HepG2 (cell line): ENCODE measurements around the gene STIM1. TPM values are rescaled to one million over a fixed set of nuclear protein-coding genes. Genes with fewer than 3 reads are reported as not detected.

Source experiments
- CEBPG ChIP-seq: IDR thresholded peaks from 2 replicates; pipeline ENCODE4 v1.6.1; 2016
- KIAA2018 ChIP-seq: sonication (generic); formaldehyde crosslinking; IDR thresholded peaks from 2 replicates; pipeline ENCODE4 v1.5.0; 2020; ENCODE audit warnings: mild to moderate bottlenecking, missing genetic modification reagents, borderline replicate concordance
- MTA3 ChIP-seq: sonication (generic); formaldehyde crosslinking; IDR thresholded peaks from 2 replicates; pipeline ENCODE4 v1.4.0; 2020; ENCODE audit warnings: missing genetic modification reagents
- MTF1 ChIP-seq: sonication (generic); formaldehyde crosslinking; IDR thresholded peaks from 2 replicates; pipeline ENCODE4 v1.5.0; 2020; ENCODE audit warnings: missing genetic modification reagents
- RBM22 ChIP-seq: fragments of 200-400 bp; formaldehyde crosslinking; optimal IDR thresholded peaks from 2 replicates; pipeline ENCODE3; 2017; ENCODE audit warnings: mild to moderate bottlenecking, low read length, moderate library complexity
- SATB2 ChIP-seq: sonication (generic); formaldehyde crosslinking; IDR thresholded peaks from 2 replicates; pipeline ENCODE4 v1.5.0; 2020; ENCODE audit warnings: missing genetic modification reagents
- SP140L ChIP-seq: sonication (generic); formaldehyde crosslinking; IDR thresholded peaks from 2 replicates; pipeline ENCODE4 v1.4.0; 2020; ENCODE audit warnings: missing genetic modification reagents, borderline replicate concordance
- XRCC5 ChIP-seq: fragments of 200-400 bp; formaldehyde crosslinking; optimal IDR thresholded peaks from 2 replicates; pipeline ENCODE3; 2017; ENCODE audit warnings: mild to moderate bottlenecking, low read length
- ZFP37 ChIP-seq: sonication (generic); formaldehyde crosslinking; IDR thresholded peaks from 2 replicates; pipeline ENCODE4 v1.4.0; 2020; ENCODE audit warnings: missing genetic modification reagents, borderline replicate concordance
- ZFP41 ChIP-seq: sonication (generic); formaldehyde crosslinking; IDR thresholded peaks from 2 replicates; pipeline ENCODE4 v1.4.0; 2020; ENCODE audit warnings: mild to moderate bottlenecking, missing genetic modification reagents, borderline replicate concordance
- ZNF616 ChIP-seq: sonication (generic); formaldehyde crosslinking; IDR thresholded peaks from 2 replicates; pipeline ENCODE4 v1.5.0; 2020; ENCODE audit warnings: low read depth, mild to moderate bottlenecking, missing genetic modification reagents
- ZNF644 ChIP-seq: IDR thresholded peaks from 2 replicates; pipeline ENCODE4 v1.6.1; 2016; ENCODE audit warnings: low read depth
- ZNF652 ChIP-seq: IDR thresholded peaks from 2 replicates; pipeline ENCODE4 v1.6.1; 2016; ENCODE audit warnings: low read depth, borderline replicate concordance
- ZNF768 ChIP-seq: sonication (generic); formaldehyde crosslinking; IDR thresholded peaks from 2 replicates; pipeline ENCODE4 v1.4.0; 2020; ENCODE audit warnings: missing genetic modification reagents
- ZNF792 ChIP-seq: IDR thresholded peaks from 2 replicates; pipeline ENCODE4 v1.6.1; 2016
- polyA plus RNA-seq, 8 experiments: library from polyadenylated mRNA; depleted of rRNA in 3 of 8; stranded (reverse) in 7 of 8; unstranded in 1 of 8; fragments of >200 nt; fragmentation: Illumina TruSeq in 4 of 8; extraction: Trizol in 4 of 8; gene quantifications; 2 replicates each; pipeline versions ENCODE4 v1.2.1 to v1.2.3, GENCODE V29; 2011 to 2016; ENCODE audit warnings: low read depth in 4 of 8, missing spikeins in 1 of 8, mixed read lengths in 1 of 8; ENCODE audit not compliant: insufficient read depth in 1 of 8
- total RNA-seq, 5 experiments: library from RNA; depleted of rRNA; stranded (reverse); fragments of >200 nt; fragmentation: Illumina TruSeq; extraction: Trizol; gene quantifications; 2 replicates each; pipeline ENCODE4 v1.2.3, GENCODE V29; 2016; ENCODE audit warnings: low read depth in 1 of 5
- TF ChIP-seq, protein P1 (sequence below): IDR thresholded peaks from 2 replicates; pipeline ENCODE4 v1.6.1; 2016
- TF ChIP-seq, protein P2 (sequence below): sonication (generic); formaldehyde crosslinking; conservative IDR thresholded peaks from 2 replicates; pipeline ENCODE4 v1.4.0; 2020; ENCODE audit warnings: missing genetic modification reagents
- TF ChIP-seq, protein P3 (sequence below): sonication (generic); formaldehyde crosslinking; IDR thresholded peaks from 2 replicates; pipeline ENCODE4 v1.4.0; 2020; ENCODE audit warnings: missing genetic modification reagents, mild to moderate bottlenecking, borderline replicate concordance

Gene STIM1
- total and polyA plus RNA-seq, 2 of the 13 experiments (the other 11 are each of a cell fraction or from before 2014, with no cell fraction given) = 19.2 to 28.5 TPM

DNA sequence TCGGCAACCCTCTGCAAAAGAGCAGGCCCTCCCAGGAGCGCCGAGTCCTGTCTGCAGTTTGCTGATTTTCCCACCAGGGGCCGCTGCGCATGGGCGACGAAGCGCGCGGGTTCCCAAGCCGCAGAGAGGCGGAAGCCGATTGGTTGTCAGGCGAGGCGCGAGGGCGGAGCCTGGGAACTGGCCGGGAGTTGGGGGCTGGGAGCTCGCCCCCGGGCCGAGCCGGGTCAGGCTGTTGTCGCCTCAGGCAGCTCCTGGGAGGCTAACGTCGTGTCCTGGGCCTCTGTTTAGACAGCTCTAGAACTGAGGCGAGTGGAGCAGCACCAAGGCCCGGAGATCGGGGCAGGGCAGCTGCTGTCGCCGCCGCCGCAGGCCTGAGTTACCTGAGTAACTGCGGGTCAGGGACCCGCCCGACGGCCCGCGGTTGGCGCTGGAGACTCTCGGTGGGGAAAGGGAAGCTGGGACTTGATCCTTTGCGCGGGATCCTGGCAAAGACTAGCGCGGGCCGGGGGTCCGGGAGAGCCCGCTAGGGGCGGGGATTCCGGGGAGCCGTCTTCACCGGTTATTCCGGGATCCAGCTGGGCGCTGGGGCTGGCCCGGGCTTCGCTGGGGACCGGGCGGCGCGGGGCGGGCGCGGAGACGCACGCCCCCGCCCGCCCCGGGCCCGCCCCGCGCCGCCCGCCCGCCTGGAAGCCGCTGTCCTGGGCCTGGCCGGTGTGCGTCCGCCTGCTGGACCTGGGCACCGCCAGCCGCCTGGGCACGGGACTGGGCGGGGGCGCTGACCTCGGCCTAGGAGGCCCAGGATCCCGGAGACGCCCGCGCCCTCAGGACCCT lies at the start of gene STIM1 (continued):
- TF ChIP-seq XRCC5 (peak; percentile 86), MTA3 (CRISPR knock-in tag) (no peak), ZNF652 (CRISPR knock-in tag) (no peak), ZFP41 (CRISPR knock-in tag) (no peak), ZNF616 (CRISPR knock-in tag) (no peak), ZFP37 (no peak; the same call in 1 of the 2 replicates), MTF1 (CRISPR knock-in tag) (0 out of 2 replicates have a peak, but pooled peaks have one; percentile 41), KIAA2018 (CRISPR knock-in tag) (no peak; the same call in 1 of the 2 replicates), SP140L (CRISPR knock-in tag) (peak; percentile 32; the same call in 1 of the 2 replicates), SATB2 (CRISPR knock-in tag) (0 out of 2 replicates have a peak, but pooled peaks have one; percentile 37), ZNF644 (CRISPR knock-in tag) (no peak), ZNF792 (peak; percentile 47; the same call in 1 of the 2 replicates), ZNF768 (CRISPR knock-in tag) (0 out of 2 replicates have a peak, but pooled peaks have one; percentile 24), RBM22 (no peak), CEBPG (CRISPR knock-in tag) (peak; percentile 44)
- TF ChIP-seq, protein P1, sequence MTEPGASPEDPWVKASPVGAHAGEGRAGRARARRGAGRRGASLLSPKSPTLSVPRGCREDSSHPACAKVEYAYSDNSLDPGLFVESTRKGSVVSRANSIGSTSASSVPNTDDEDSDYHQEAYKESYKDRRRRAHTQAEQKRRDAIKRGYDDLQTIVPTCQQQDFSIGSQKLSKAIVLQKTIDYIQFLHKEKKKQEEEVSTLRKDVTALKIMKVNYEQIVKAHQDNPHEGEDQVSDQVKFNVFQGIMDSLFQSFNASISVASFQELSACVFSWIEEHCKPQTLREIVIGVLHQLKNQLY (CRISPR knock-in tag) = no peak
- TF ChIP-seq, protein P2, sequence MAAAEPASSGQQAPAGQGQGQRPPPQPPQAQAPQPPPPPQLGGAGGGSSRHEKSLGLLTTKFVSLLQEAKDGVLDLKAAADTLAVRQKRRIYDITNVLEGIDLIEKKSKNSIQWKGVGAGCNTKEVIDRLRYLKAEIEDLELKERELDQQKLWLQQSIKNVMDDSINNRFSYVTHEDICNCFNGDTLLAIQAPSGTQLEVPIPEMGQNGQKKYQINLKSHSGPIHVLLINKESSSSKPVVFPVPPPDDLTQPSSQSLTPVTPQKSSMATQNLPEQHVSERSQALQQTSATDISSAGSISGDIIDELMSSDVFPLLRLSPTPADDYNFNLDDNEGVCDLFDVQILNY (CRISPR knock-in tag) = peak; percentile 77; the same call in 1 of the 2 replicates
- TF ChIP-seq, protein P3, sequence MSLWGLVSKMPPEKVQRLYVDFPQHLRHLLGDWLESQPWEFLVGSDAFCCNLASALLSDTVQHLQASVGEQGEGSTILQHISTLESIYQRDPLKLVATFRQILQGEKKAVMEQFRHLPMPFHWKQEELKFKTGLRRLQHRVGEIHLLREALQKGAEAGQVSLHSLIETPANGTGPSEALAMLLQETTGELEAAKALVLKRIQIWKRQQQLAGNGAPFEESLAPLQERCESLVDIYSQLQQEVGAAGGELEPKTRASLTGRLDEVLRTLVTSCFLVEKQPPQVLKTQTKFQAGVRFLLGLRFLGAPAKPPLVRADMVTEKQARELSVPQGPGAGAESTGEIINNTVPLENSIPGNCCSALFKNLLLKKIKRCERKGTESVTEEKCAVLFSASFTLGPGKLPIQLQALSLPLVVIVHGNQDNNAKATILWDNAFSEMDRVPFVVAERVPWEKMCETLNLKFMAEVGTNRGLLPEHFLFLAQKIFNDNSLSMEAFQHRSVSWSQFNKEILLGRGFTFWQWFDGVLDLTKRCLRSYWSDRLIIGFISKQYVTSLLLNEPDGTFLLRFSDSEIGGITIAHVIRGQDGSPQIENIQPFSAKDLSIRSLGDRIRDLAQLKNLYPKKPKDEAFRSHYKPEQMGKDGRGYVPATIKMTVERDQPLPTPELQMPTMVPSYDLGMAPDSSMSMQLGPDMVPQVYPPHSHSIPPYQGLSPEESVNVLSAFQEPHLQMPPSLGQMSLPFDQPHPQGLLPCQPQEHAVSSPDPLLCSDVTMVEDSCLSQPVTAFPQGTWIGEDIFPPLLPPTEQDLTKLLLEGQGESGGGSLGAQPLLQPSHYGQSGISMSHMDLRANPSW = 0 out of 2 replicates have a peak, but pooled peaks have one; percentile 66
